GM12878 (cell line): Measurements from ENCODE around the gene SPATA25.

Experiments
- BHLHE40 ChIP-seq, 2 experiments: fragments of 450-650 bp in 1 of 2; IDR thresholded peaks; 2 replicates each; pipeline ENCODE4 v1.6.1; 2011 to 2017; ENCODE audit warnings: low read depth in 2 of 2, borderline replicate concordance in 1 of 2, improper control_type of control experiment in 1 of 2, low read length in 1 of 2, mild to moderate bottlenecking in 1 of 2
- CHD2 ChIP-seq: IDR thresholded peaks from 2 replicates; pipeline ENCODE4 v1.6.1; 2011; ENCODE audit warnings: low read depth, low read length, improper control_type of control experiment, borderline replicate concordance
- CREM ChIP-seq: IDR thresholded peaks from 2 replicates; pipeline ENCODE4 v1.6.1; 2014; ENCODE audit warnings: antibody characterized with exemption, low read depth
- ETV6 ChIP-seq, 2 experiments: fragments of 450-650 bp in 1 of 2; IDR thresholded peaks in 1 of 2; conservative IDR thresholded peaks in 1 of 2; 2 replicates each; pipeline ENCODE4 v1.6.1; 2014; ENCODE audit warnings: antibody characterized with exemption in 1 of 2, borderline replicate concordance in 1 of 2, low read depth in 1 of 2, mild to moderate bottlenecking in 1 of 2, moderate library complexity in 1 of 2
- MAX ChIP-seq: IDR thresholded peaks from 2 replicates; pipeline ENCODE4 v1.6.1; 2012; ENCODE audit warnings: low read depth, low read length, improper control_type of control experiment
- NRF1 ChIP-seq: conservative IDR thresholded peaks from 2 replicates; pipeline ENCODE4 v1.6.1; 2011; ENCODE audit warnings: mild to moderate bottlenecking, low read depth, low read length, improper control_type of control experiment
- PAX5 ChIP-seq: IDR thresholded peaks from 2 replicates; pipeline ENCODE4 v1.6.1; 2011; ENCODE audit warnings: low read depth, low read length, borderline replicate concordance
- REST ChIP-seq: IDR thresholded peaks from 2 replicates; pipeline ENCODE4 v1.6.1; 2012; ENCODE audit warnings: mild to moderate bottlenecking, low read depth, low read length
- ZBTB4 ChIP-seq: fragments of 450-650 bp; formaldehyde crosslinking; IDR thresholded peaks from 2 replicates; pipeline ENCODE4 v1.4.0; 2022; ENCODE audit warnings: mild to moderate bottlenecking, moderate library complexity
- TF ChIP-seq, protein P1 (sequence below), 3 experiments: IDR thresholded peaks in 2 of 3; conservative IDR thresholded peaks in 1 of 3; 2 replicates each; pipeline ENCODE4 v1.5.1; 2011; ENCODE audit warnings: low read depth in 3 of 3, low read length in 3 of 3, mild to moderate bottlenecking in 3 of 3, control low read depth in 2 of 3, moderate library complexity in 2 of 3, inconsistent platforms in 1 of 3, mixed read lengths in 1 of 3; ENCODE audit not compliant: control insufficient read depth in 2 of 3, insufficient read depth in 1 of 3; ENCODE audit errors: extremely low read depth in 1 of 3

- TF ChIP-seq ETV6 (conservative IDR thresholded peaks at IDR 0.05 in 1 of 2, IDR thresholded peaks at IDR 0.05 in 1 of 2; ENCODE audit: borderline replicate concordance in 1 of 2, low read depth in 1 of 2) (no peak), CHD2 (peak; percentile 98), MAX (0 out of 2 replicates have a peak, but pooled peaks have one; percentile 15), CREM (peak; percentile 45; the same call in 1 of the 2 replicates), REST (no peak), PAX5 (no peak), ZBTB4 (no peak), BHLHE40 (IDR thresholded peaks at IDR 0.05; ENCODE audit: borderline replicate concordance in 1 of 2, low read depth in 2 of 2, low read length in 1 of 2) (peak; percentile 48 to 72; a peak in 3 of 4 replicates), NRF1 (no peak)
- TF ChIP-seq, protein P1, sequence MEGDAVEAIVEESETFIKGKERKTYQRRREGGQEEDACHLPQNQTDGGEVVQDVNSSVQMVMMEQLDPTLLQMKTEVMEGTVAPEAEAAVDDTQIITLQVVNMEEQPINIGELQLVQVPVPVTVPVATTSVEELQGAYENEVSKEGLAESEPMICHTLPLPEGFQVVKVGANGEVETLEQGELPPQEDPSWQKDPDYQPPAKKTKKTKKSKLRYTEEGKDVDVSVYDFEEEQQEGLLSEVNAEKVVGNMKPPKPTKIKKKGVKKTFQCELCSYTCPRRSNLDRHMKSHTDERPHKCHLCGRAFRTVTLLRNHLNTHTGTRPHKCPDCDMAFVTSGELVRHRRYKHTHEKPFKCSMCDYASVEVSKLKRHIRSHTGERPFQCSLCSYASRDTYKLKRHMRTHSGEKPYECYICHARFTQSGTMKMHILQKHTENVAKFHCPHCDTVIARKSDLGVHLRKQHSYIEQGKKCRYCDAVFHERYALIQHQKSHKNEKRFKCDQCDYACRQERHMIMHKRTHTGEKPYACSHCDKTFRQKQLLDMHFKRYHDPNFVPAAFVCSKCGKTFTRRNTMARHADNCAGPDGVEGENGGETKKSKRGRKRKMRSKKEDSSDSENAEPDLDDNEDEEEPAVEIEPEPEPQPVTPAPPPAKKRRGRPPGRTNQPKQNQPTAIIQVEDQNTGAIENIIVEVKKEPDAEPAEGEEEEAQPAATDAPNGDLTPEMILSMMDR (IDR thresholded peaks at IDR 0.05 in 2 of 3, conservative IDR thresholded peaks at IDR 0.05 in 1 of 3; ENCODE audit: control insufficient read depth in 2 of 3, extremely low read depth in 1 of 3, insufficient read depth in 1 of 3, low read depth in 3 of 3, low read length in 3 of 3): no peak
These were observed 30.1 kb downstream of the SPATA25 start, which contains the start of the genes ACOT8 and ZSWIM3 for GRCh38 chr20:45857114-45857881.
